HepG2 (cell line): ENCODE results near the gene C1QBP. TPM values are rescaled to one million over a fixed set of nuclear protein-coding genes. Genes with fewer than 3 reads are reported as not detected.

ENCODE experiments used
- BRD4 ChIP-seq: sonication (generic); formaldehyde crosslinking; IDR thresholded peaks from 2 replicates; pipeline ENCODE4 v1.4.0; 2020; ENCODE audit warnings: missing genetic modification reagents
- CBX2 ChIP-seq, 2 experiments: fragments of 200-600 bp in 1 of 2; sonication (generic); formaldehyde crosslinking in 1 of 2; IDR thresholded peaks; 2 replicates each; pipeline versions ENCODE4 v1.7.0 to v1.8.1; 2018 to 2022; ENCODE audit warnings: low read depth in 2 of 2, low read length in 1 of 2, mild to moderate bottlenecking in 1 of 2, missing genetic modification reagents in 1 of 2
- HNRNPH1 ChIP-seq: fragments of 200-400 bp; formaldehyde crosslinking; optimal IDR thresholded peaks from 2 replicates; pipeline ENCODE3; 2017; ENCODE audit warnings: mild to moderate bottlenecking, low read depth, low read length
- MIXL1 ChIP-seq: IDR thresholded peaks from 2 replicates; pipeline ENCODE4 v1.6.1; 2016
- NFAT5 ChIP-seq: sonication (generic); formaldehyde crosslinking; IDR thresholded peaks from 2 replicates; pipeline ENCODE4 v1.4.0; 2020; ENCODE audit warnings: missing genetic modification reagents
- SRY ChIP-seq: sonication (generic); formaldehyde crosslinking; IDR thresholded peaks from 2 replicates; pipeline ENCODE4 v1.8.0; 2022; ENCODE audit warnings: mild to moderate bottlenecking, missing genetic modification reagents
- THRA ChIP-seq: sonication (generic); formaldehyde crosslinking; IDR thresholded peaks from 2 replicates; pipeline ENCODE4 v1.4.0; 2020; ENCODE audit warnings: missing genetic modification reagents, borderline replicate concordance
- ZNF256 ChIP-seq: sonication (generic); formaldehyde crosslinking; conservative IDR thresholded peaks from 2 replicates; pipeline ENCODE4 v1.4.0; 2020; ENCODE audit warnings: missing genetic modification reagents
- ZNF274 ChIP-seq: sonication (generic); formaldehyde crosslinking; IDR thresholded peaks from 2 replicates; pipeline ENCODE4 v1.5.1; 2020; ENCODE audit warnings: mild to moderate bottlenecking, missing genetic modification reagents
- ZNF280B ChIP-seq: sonication (generic); formaldehyde crosslinking; IDR thresholded peaks from 2 replicates; pipeline ENCODE4 v1.5.0; 2020; ENCODE audit warnings: missing genetic modification reagents, mild to moderate bottlenecking, borderline replicate concordance
- polyA plus RNA-seq, 8 experiments: library from polyadenylated mRNA; depleted of rRNA in 3 of 8; stranded (reverse) in 7 of 8; unstranded in 1 of 8; fragments of >200 nt; fragmentation: Illumina TruSeq in 4 of 8; extraction: Trizol in 4 of 8; gene quantifications; 2 replicates each; pipeline versions ENCODE4 v1.2.1 to v1.2.3, GENCODE V29; 2011 to 2016; ENCODE audit warnings: low read depth in 4 of 8, missing spikeins in 1 of 8, mixed read lengths in 1 of 8; ENCODE audit not compliant: insufficient read depth in 1 of 8
- total RNA-seq, 5 experiments: library from RNA; depleted of rRNA; stranded (reverse); fragments of >200 nt; fragmentation: Illumina TruSeq; extraction: Trizol; gene quantifications; 2 replicates each; pipeline ENCODE4 v1.2.3, GENCODE V29; 2016; ENCODE audit warnings: low read depth in 1 of 5

Gene C1QBP
- total and polyA plus RNA-seq, 2 of the 13 experiments (the other 11 are each of a cell fraction or from before 2014, with no cell fraction given), result 219 to 680 TPM

- TF ChIP-seq NFAT5 (CRISPR knock-in tag) (no peak), MIXL1 (CRISPR knock-in tag) (no peak), ZNF280B (CRISPR knock-in tag) (no peak), CBX2 (IDR thresholded peaks at IDR 0.05; ENCODE audit: low read depth, low read length) (no peak), CBX2 (CRISPR knock-in tag; IDR thresholded peaks at IDR 0.05; ENCODE audit: low read depth) (no peak), THRA (CRISPR knock-in tag) (no peak), ZNF256 (no peak), HNRNPH1 (no peak), SRY (CRISPR knock-in tag) (no peak), BRD4 (no peak), ZNF274 (CRISPR knock-in tag) (no peak)
Observed at GRCh38 chr17:5429191-5429887, 9.6 kb downstream of the C1QBP start (continued).
